Endodermal cell (in vitro differentiated cells): Measurements from ENCODE around the gene TECPR1. TPM values are rescaled to one million over a fixed set of nuclear protein-coding genes. Genes with fewer than 3 reads are reported as not detected.

Source experiments
- DNase-seq: peaks from one replicate; pipeline ENCODE4 v3.0.0-alpha.2; 2017
- H3K27ac ChIP-seq: 2 replicates; pipeline ENCODE4 v1.5.1; 2013; ENCODE audit warnings: mild to moderate bottlenecking, low read depth, low read length, moderate library complexity
- H3K27me3 ChIP-seq: 2 replicates; pipeline ENCODE4 v1.6.1; 2013; ENCODE audit warnings: mild to moderate bottlenecking, low read length, moderate library complexity; ENCODE audit not compliant: insufficient read depth, control insufficient read depth, poor library complexity, severe bottlenecking
- H3K36me3 ChIP-seq: 2 replicates; pipeline ENCODE4 v1.7.0; 2013; ENCODE audit warnings: mild to moderate bottlenecking, low read length, moderate library complexity; ENCODE audit not compliant: control insufficient read depth, insufficient read depth
- H3K4me1 ChIP-seq: one replicate; pipeline ENCODE4 v1.7.0; 2013; ENCODE audit warnings: low read length; ENCODE audit not compliant: control insufficient read depth, insufficient read depth
- H3K4me3 ChIP-seq: 2 replicates; pipeline ENCODE4 v1.5.1; 2013; ENCODE audit warnings: mild to moderate bottlenecking, low read length, moderate library complexity
- H3K9ac ChIP-seq: 2 replicates; pipeline ENCODE4 v1.6.1; 2013; ENCODE audit warnings: mild to moderate bottlenecking, low read length, moderate library complexity; ENCODE audit not compliant: poor library complexity, severe bottlenecking; ENCODE audit errors: extremely low read depth
- H3K9me3 ChIP-seq: 2 replicates; pipeline ENCODE4 v1.6.1; 2013; ENCODE audit warnings: mild to moderate bottlenecking, low read length, moderate library complexity; ENCODE audit not compliant: control insufficient read depth
- H3K27ac Mint-ChIP-seq: 2 replicates; pipeline ENCODE4 v1.8.0; 2020; ENCODE audit warnings: mixed read lengths
- H3K27me3 Mint-ChIP-seq: 2 replicates; pipeline ENCODE4 v1.8.0; 2021; ENCODE audit warnings: mild to moderate bottlenecking, mixed read lengths; ENCODE audit not compliant: insufficient read depth
- H3K36me3 Mint-ChIP-seq: 2 replicates; pipeline ENCODE4 v1.8.0; 2020; ENCODE audit warnings: low read depth, mixed read lengths
- H3K4me1 Mint-ChIP-seq: 2 replicates; pipeline ENCODE4 v1.8.0; 2020; ENCODE audit warnings: mixed read lengths
- H3K4me3 Mint-ChIP-seq: 2 replicates; pipeline ENCODE4 v1.8.0; 2020; ENCODE audit warnings: mild to moderate bottlenecking, moderate library complexity, mixed read lengths
- H3K9me3 Mint-ChIP-seq: 2 replicates; pipeline ENCODE4 v1.8.0; 2020; ENCODE audit warnings: mild to moderate bottlenecking, mixed read lengths
- WGBS, 2 experiments: methylation state at CpG; one replicate each; pipeline versions ENCODE4 v1.1.5 to v1.1.7; 2013; ENCODE audit warnings: missing lambda C conversion rate in 2 of 2, mixed read lengths in 1 of 2; ENCODE audit not compliant: insufficient coverage in 1 of 2, insufficient read length in 1 of 2; 5-methylcytosine and 5-hydroxymethylcytosine counted together
- long read RNA-seq, 4 experiments: library from polyadenylated mRNA in 2 of 4; library from RNA in 1 of 4; library from capped mRNA in 1 of 4; stranded (forward) in 3 of 4; unstranded in 1 of 4; transcript quantifications; one replicate each; pipeline ENCODE4 v2.0.0, GENCODE V29; 2020 to 2021; ENCODE audit warnings: inconsistent platforms in 1 of 4
- polyA plus RNA-seq, 2 experiments: library from polyadenylated mRNA; stranded (reverse); fragments of 50-300 nt; gene quantifications; one replicate each; pipeline ENCODE4 v1.2.3, GENCODE V29; 2013
- total RNA-seq, 2 donors: library from RNA; stranded (reverse); fragmentation: NEBNext Ultra II Directional in 1 of 2; extraction: Animal tissue kit (Norgen Biotek cat#: 25700) in 1 of 2; gene quantifications; 2 replicates in 1 of 2; 3 replicates in 1 of 2; pipeline ENCODE4 v1.2.1, GENCODE V29; 2021
- TF ChIP-seq, protein P1 (sequence below): fragments of 200-600 bp; sonication (generic); conservative IDR thresholded peaks from 2 replicates; pipeline ENCODE4 v1.5.0; 2021; ENCODE audit warnings: antibody characterized with exemption, mild to moderate bottlenecking

Gene TECPR1
- total RNA-seq = 10 to 100 TPM; 27.2 to 32.0 TPM
- polyA plus RNA-seq (2013, experiment 1 of 2) = 18.7 TPM
- 19.2 TPM for polyA plus RNA-seq (2013, experiment 2 of 2)
- long read RNA-seq, experiment 1, partial matches to known transcripts = 1 of 5 reads
- long read RNA-seq, experiment 1, other reads (novel, unspliced or antisense) = 4 of 5 reads
- long read RNA-seq, experiment 2, full-length matches to known transcripts = 3 of 22 reads
- long read RNA-seq, experiment 2, partial matches to known transcripts = 7 of 22 reads
- long read RNA-seq, experiment 2, other reads (novel, unspliced or antisense) = 12 of 22 reads
- long read RNA-seq, experiment 3, full-length matches to known transcripts = 30 of 63 reads
- long read RNA-seq, experiment 3, partial matches to known transcripts = 5 of 63 reads
- long read RNA-seq, experiment 3, other reads (novel, unspliced or antisense) = 28 of 63 reads
- long read RNA-seq, experiment 4, partial matches to known transcripts = 0 of 2 reads
- long read RNA-seq, experiment 4, other reads (novel, unspliced or antisense) = 2 of 2 reads

GRCh38 chr7:98251601-98252424, at the start of gene TECPR1:
TECPR1 (minus strand) TSS chr7:98252232; CDS start chr7:98246146, 6,086 bp downstream.
- Mint-ChIP-seq H3K27ac (peak within 1 kb of the TSS; percentile 83), H3K36me3 (peaks cover 14% of the 10 kb centered on the region), H3K4me1 (peaks cover 18% of the 10 kb centered on the region), H3K9me3 (no peaks in the 10 kb centered on the region), H3K27me3 (no peaks in the 10 kb centered on the region), H3K4me3 (peak within 1 kb of the TSS; percentile 90)
- H3K27me3 ChIP-seq = no peaks in the 10 kb centered on the region
- H3K9ac ChIP-seq = peak within 1 kb of the TSS; percentile 39
- 1% methylated on average over 19 to 69 of the region's 69 CpGs for WGBS, 2 experiments
- H3K4me1 ChIP-seq = peaks cover 5% of the 10 kb centered on the region
- H3K27ac ChIP-seq = peak within 1 kb of the TSS; percentile 13
- H3K36me3 ChIP-seq = no peaks in the 10 kb centered on the region
- peak; percentile 98 for DNase-seq
- peak within 1 kb of the TSS; percentile 87 for H3K4me3 ChIP-seq
- H3K9me3 ChIP-seq = no peaks in the 10 kb centered on the region
- TF ChIP-seq, protein P1, sequence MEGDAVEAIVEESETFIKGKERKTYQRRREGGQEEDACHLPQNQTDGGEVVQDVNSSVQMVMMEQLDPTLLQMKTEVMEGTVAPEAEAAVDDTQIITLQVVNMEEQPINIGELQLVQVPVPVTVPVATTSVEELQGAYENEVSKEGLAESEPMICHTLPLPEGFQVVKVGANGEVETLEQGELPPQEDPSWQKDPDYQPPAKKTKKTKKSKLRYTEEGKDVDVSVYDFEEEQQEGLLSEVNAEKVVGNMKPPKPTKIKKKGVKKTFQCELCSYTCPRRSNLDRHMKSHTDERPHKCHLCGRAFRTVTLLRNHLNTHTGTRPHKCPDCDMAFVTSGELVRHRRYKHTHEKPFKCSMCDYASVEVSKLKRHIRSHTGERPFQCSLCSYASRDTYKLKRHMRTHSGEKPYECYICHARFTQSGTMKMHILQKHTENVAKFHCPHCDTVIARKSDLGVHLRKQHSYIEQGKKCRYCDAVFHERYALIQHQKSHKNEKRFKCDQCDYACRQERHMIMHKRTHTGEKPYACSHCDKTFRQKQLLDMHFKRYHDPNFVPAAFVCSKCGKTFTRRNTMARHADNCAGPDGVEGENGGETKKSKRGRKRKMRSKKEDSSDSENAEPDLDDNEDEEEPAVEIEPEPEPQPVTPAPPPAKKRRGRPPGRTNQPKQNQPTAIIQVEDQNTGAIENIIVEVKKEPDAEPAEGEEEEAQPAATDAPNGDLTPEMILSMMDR = no peak

GRCh38 chr7:98300595-98301372, 48.8 kb upstream of the TECPR1 start:
- DNase-seq = no peak
- Histone ChIP-seq H3K27ac (no peak overlapping the region), H3K4me1 (peaks cover 13% of the 10 kb centered on the region), H3K36me3 (peaks cover 12% of the 10 kb centered on the region), H3K9ac (no peak overlapping the region), H3K9me3 (no peaks in the 10 kb centered on the region), H3K4me3 (no peak overlapping the region), H3K27me3 (no peaks in the 10 kb centered on the region)
- peaks cover 32% of the 10 kb centered on the region for H3K4me1 Mint-ChIP-seq
- H3K4me3 Mint-ChIP-seq = no peak overlapping the region
- H3K9me3 Mint-ChIP-seq = no peaks in the 10 kb centered on the region
- TF ChIP-seq, protein P1 = no peak
- H3K27me3 Mint-ChIP-seq = no peaks in the 10 kb centered on the region
- H3K27ac Mint-ChIP-seq = peak overlapping the region; percentile 84
- peaks cover 44% of the 10 kb centered on the region for H3K36me3 Mint-ChIP-seq
- 80 to 90% methylated on average over 21 to 26 of the region's 26 CpGs for WGBS, 2 experiments
